Fibroblast of villous mesenchyme (primary cell): ENCODE results near the gene ASH1L. TPM values are rescaled to one million over a fixed set of nuclear protein-coding genes. Genes with fewer than 3 reads are reported as not detected.

Experiments
- DNase-seq: peaks from one replicate; pipeline ENCODE4 v3.0.0-alpha.2; 2010; ENCODE audit warnings: low read depth
- H3K4me3 ChIP-seq: 2 replicates; pipeline ENCODE4 v1.5.1; 2011; ENCODE audit warnings: low read depth, mild to moderate bottlenecking, low read length
- total RNA-seq: library from RNA; depleted of rRNA; stranded (reverse); fragments of >200 nt; gene quantifications from 2 replicates; pipeline ENCODE4 v1.2.3, GENCODE V29; 2012
- TF ChIP-seq, protein P1 (sequence below): IDR thresholded peaks from 2 replicates; pipeline ENCODE4 v1.5.1; 2012; ENCODE audit warnings: low read depth, mild to moderate bottlenecking, low read length; ENCODE audit not compliant: insufficient read depth

The ASH1L gene
- total RNA-seq, 1 donor = 43.2 TPM

DNA sequence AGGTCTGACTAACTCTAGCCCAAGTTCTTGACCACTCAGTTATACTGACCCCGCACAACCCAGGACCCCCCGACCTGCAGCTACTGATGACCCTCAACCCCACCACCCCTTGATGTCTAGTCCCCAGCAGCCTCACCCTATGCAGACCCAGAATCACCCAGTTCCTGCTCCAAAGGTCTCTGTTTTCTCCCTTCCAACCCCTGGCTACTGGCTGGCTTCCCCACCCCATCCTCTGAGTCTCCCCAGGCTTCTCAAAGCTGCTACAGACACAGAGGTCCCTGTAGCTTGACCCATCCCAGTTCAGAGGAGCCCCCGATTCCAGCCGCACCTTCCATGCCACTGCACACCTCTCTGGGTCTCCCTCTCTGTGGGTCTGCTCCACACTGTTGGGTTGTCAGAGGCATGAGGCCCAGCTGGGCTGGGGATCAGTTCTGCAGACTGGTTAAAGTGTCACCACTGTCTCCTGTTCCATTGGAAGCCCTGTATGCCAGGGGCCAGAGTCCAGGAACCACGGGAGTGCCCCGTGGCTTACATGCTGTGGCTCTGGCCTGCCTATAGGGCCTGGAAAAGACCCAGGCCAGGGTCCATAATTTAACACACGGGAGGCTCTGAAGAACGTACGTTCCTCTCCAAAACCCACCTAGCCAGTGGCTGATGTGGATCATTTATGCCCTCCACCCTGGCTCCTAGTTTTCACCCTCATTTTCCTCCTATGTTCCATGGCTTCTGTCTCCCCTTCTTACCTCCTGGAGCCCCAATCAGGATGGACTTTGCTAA, 261.9 kb downstream of the ASH1L start:
- no peak overlapping the region for H3K4me3 ChIP-seq
- no peak for DNase-seq

DNA sequence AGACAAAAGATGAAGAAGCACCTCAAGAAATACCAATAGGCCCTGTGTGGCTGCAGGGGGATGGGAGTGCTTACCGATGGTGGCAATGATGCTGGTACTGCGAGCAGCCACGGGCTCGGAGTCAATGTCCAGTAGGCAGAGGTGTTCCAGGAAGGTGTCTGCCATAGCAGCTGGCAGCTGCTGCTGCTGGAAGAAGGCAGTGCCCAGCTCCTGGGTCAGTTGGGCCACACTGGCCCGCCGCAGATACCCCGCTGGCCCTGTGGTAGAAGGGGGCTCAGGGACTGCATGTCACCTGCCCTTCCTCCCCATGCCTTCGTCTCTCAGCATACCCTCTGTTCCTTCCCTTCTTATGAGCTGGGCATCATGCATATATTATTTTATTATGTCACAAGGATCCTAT, 262.6 kb downstream of the ASH1L start:
- TF ChIP-seq, protein P1, sequence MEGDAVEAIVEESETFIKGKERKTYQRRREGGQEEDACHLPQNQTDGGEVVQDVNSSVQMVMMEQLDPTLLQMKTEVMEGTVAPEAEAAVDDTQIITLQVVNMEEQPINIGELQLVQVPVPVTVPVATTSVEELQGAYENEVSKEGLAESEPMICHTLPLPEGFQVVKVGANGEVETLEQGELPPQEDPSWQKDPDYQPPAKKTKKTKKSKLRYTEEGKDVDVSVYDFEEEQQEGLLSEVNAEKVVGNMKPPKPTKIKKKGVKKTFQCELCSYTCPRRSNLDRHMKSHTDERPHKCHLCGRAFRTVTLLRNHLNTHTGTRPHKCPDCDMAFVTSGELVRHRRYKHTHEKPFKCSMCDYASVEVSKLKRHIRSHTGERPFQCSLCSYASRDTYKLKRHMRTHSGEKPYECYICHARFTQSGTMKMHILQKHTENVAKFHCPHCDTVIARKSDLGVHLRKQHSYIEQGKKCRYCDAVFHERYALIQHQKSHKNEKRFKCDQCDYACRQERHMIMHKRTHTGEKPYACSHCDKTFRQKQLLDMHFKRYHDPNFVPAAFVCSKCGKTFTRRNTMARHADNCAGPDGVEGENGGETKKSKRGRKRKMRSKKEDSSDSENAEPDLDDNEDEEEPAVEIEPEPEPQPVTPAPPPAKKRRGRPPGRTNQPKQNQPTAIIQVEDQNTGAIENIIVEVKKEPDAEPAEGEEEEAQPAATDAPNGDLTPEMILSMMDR = no peak
- DNase-seq = no peak
- H3K4me3 ChIP-seq = no peak overlapping the region

More for the DNA sequence above, 261.9 kb downstream of the ASH1L start:
- TF ChIP-seq, protein P1 = no peak

DNA sequence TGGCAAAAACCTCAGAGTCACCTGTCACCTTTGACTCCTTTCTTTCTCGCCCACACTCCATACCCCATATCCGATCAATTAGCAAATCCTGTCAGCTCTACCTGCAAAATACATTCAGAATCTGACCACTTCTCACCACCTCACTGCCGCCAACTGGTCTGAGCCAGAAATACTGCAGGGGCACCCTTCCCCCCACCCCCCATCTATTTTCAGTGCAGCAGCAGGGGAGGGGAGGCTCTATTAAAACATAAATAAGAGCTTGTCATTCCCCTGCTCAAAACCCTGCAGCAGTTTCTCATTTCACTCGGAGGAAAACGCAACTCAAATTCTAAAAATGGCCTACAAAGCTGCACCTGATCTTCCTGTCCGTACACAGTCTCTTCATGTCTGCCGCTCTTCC, 265.2 kb downstream of the ASH1L start:
- TF ChIP-seq, protein P1 = no peak
- no peak overlapping the region for H3K4me3 ChIP-seq
- no peak for DNase-seq

DNA sequence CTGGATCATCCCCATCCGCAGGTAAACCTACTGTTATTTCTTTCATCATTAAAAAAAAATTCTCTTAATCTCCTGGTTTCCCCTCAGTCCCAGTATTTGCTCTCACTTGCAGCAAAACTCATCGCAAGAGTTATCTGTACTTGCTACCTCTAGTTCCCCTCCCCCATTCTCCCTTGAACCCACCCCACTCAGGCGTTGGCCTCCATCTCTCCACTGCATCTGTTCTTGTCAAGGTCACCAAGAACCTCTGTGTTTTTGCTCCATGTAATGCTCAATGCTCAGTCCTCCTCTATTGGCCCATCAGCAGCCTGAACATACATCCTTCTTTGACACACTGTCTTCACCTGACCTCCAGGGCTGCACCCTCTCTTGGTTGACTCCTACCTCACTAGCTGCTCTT, 265.9 kb downstream of the ASH1L start:
- TF ChIP-seq, protein P1 = no peak
- H3K4me3 ChIP-seq = no peak overlapping the region
- no peak for DNase-seq

DNA sequence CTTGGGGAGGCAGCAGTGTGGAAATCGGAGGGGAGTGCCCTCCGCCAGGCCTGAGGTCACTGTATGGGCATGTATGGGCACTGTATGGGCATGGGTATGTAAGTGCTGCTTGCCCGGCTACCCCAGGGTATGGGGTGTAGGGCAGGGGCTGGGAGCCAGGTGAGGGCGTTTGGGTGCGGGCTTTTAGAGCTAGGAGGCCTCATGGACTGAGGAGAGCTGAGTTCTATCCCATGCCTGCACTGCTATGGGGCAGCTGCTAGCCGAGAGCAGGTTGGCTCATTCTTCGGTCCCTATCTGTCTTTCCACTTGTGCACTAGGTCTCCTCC, 266.7 kb downstream of the ASH1L start:
- no peak for DNase-seq
- TF ChIP-seq, protein P1 = no peak

DNA sequence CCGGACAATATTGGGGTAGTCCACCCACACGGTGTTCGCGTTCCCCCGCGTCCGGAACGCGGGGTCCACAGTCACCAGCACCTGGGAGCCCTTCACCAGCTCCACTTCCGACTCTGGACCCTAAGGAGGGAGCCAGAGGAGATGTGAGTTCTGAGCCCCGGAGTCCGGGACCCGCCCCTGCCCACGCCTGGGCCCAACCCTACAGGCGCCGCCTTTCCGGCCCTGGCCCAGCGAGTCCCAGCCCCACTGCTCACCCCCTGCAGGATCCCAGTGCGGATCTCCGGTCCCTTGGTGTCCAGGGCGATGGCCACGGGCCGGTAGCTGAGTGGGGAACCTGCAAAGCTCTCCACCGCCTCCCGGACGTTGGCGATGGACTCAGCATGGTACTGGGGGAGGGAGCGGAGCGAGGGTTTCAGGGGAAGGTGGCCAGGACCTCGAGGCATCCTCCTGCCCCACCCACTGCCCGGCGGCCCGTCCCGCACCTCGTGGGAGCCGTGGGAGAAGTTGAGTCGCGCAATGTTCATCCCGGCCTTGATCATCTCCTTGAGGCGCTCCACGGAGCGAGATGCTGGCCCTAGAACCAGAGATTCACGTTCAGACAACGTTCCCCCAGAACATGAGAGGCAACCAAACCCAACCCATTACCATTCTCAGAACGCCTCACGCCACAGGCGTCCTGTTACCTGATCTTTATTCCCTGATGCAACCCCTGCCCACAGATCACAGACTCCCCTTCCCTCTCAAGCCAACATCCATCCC, 267.2 kb downstream of the ASH1L start:
- no peak for DNase-seq
- no peak overlapping the region for H3K4me3 ChIP-seq
- TF ChIP-seq, protein P1 = no peak

More for the DNA sequence above, 266.7 kb downstream of the ASH1L start:
- no peak overlapping the region for H3K4me3 ChIP-seq
